ENCODE results near the gene LTV1. TPM values are rescaled to one million over a fixed set of nuclear protein-coding genes. Genes with fewer than 3 reads are reported as not detected.

LTV1 gene
- total RNA-seq, 4 donors from 2014 or later, result 13.4 to 34.1 (median 14.0) TPM

GRCh38 chr6:143877584-143878271 is 34.6 kb downstream of the LTV1 start:
- TF ChIP-seq CTCF (IDR thresholded peaks at IDR 0.05; ENCODE audit: low read depth), result no peak

GRCh38 chr6:143878272-143878760 is 35.2 kb downstream of the LTV1 start:
- no peak for TF ChIP-seq CTCF (IDR thresholded peaks at IDR 0.05; ENCODE audit: low read depth)

GRCh38 chr6:143880412-143880811 is 37.3 kb downstream of the LTV1 start:
- no peak for TF ChIP-seq CTCF (IDR thresholded peaks at IDR 0.05; ENCODE audit: low read depth)

GRCh38 chr6:143882401-143882930 is 39.3 kb downstream of the LTV1 start:
- no peak for TF ChIP-seq CTCF (IDR thresholded peaks at IDR 0.05; ENCODE audit: low read depth)

GRCh38 chr6:143884216-143884900 is 41.2 kb downstream of the LTV1 start:
- no peak for TF ChIP-seq CTCF (IDR thresholded peaks at IDR 0.05; ENCODE audit: low read depth)

GRCh38 chr6:143885116-143885515 is 42.0 kb downstream of the LTV1 start:
- no peak for TF ChIP-seq CTCF (IDR thresholded peaks at IDR 0.05; ENCODE audit: low read depth)

- no peak for TF ChIP-seq CTCF (IDR thresholded peaks at IDR 0.05; ENCODE audit: low read depth)
Observed at GRCh38 chr6:143894655-143895054, 51.5 kb downstream of the LTV1 start.

All from subcutaneous adipose tissue (tissue), 4 donors.